ENCODE data around the gene NSUN3.

NSUN3 gene

DNA sequence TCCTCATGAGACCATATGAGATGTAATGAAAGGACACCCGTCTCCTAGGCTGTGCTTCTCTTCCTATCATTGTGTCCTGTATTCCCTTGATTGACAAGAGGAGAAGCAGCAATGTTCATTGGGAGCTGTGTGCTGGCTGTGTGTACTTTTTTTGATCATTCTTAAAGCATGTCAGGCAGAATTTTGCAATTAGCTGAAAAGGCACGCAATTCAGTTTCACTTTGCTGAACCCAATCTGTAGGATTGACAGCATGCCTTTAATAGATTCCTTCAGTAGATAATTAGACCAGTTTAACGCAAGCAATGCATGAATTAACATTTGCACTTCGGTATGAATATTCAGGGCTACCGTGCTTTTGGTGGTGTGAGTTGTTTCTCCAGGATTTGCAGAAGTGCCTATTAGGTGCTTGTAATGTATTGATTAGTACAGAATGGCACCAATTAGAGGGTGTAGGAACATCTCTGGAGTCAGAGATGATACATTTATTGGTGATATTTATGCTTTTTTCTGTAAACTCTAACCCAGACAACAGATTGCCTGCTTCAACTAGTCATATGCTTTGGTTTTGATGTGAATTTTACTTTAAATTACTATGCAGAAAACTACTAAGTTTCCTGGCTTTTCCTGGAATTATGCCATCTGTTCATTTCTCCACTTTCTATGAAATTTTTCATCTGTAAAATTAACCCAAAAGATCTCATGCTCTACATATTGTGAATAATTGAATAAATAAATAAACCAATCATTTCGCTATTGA is 114.3 kb downstream of the NSUN3 start:
- Histone ChIP-seq H3K79me2 (ENCODE audit: control insufficient read depth, insufficient read depth, low read length, unreplicated experiment) (no peaks in the 10 kb centered on the region), H2AFZ (ENCODE audit: low read length, unreplicated experiment) (peak overlapping the region; percentile 98), H3K4me1 (ENCODE audit: control insufficient read depth, insufficient read depth, low read length, unreplicated experiment) (peaks cover 29% of the 10 kb centered on the region), H3K27me3 (ENCODE audit: insufficient read depth, low read length) (no peaks in the 10 kb centered on the region), H3K27ac (ENCODE audit: low read depth, low read length) (no peak overlapping the region), H3K36me3 (ENCODE audit: insufficient read depth, low read length) (no peaks in the 10 kb centered on the region), H3K4me3 (ENCODE audit: low read depth, low read length) (peak overlapping the region; percentile 76)
